Stimulated activated CD8-positive, alpha-beta memory T cell treated with anti-CD3 and anti-CD28 coated beads, Interleukin-7, amount 100 ng/mL, for 48 hours (primary cell): ENCODE measurements around the gene EFCAB14.
"Not testable (repeated sequence)": the region's sequence is repeated elsewhere in the genome, so short reads cannot be mapped to it uniquely, and the experiment has no call there.

Experiments used
- DNase-seq, 2 donors: peaks; one replicate each; pipeline ENCODE4 v3.0.0-alpha.2; 2020; ENCODE audit warnings: low read depth in 1 of 2; ENCODE audit errors: extremely low read depth in 1 of 2

The EFCAB14 gene

DNA sequence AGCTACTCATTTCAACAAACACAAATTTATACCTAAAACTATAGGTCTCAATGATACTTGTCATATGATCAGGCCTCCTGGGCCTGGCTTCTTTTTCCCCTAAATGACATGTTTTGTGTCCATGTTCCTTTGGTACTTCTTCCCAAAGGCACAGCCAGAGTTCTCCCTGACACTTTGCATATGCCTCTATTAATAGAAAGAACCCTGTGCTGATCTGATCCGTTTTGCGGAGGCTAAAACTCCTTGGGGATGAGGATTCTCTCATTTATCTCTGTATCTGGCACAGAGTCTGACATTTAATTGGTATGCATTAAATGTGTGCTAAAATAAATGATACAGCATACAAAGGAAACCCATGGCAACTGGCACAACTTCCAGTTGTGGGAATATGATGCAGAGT is 62.3 kb downstream of the EFCAB14 start:
- no peak for DNase-seq

DNA sequence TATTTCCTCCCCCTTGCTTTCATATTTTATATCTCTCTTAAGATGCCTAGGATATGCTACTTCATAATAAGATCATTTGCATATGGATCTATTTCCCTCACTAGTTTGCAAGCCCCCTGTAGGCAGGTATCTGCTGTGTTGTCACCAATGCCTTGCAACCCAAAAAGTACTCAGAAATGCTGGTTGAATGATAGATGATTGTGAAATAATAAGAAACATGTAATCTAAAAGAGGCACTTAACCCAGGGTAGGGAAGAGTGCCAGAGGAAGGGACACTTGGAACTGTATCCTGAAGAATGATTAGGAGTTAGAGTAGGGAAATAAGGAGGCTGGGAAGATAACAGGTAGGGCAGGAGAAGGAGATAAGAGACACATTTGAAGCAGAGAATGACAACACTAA is 63.1 kb downstream of the EFCAB14 start:
- DNase-seq, result no peak

DNA sequence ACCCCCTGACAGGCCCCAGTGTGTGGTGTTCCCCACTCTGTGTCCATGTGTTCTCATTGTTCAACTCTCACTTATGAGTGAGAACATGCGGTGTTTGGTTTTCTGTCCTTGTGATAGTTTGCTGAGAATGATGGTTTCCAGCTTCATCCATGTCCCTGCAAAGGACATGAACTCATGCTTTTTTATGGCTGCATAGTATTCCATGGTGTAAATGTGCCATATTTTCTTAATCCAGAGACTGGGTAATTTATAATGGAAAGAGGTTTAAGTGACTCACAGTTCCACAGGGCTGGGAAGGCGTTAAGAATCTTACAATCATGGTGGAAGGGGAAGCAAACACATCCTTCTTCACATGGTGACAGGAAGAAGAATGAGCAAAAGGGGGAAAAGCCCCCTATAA is 64.2 kb downstream of the EFCAB14 start:
- DNase-seq, result not testable (repeated sequence)

DNA sequence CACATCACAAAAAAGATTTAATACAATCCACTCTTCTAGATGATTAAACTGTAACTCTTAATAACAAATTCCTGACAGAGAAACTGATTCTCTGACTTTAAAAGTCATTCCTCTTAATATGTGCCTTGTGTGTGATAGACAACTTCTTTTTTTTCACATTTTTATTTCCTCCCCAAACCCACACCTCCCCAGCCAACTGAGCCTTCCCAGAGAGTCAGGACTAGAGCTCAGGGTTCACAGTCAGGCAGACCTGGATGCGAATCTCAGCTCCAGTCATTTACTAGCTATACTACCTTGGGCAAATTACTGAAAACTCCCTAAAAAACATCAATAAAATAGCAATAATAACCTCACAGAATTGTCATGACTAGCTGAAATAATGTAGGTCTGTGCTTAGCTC is 64.9 kb downstream of the EFCAB14 start:
- no peak for DNase-seq

DNA sequence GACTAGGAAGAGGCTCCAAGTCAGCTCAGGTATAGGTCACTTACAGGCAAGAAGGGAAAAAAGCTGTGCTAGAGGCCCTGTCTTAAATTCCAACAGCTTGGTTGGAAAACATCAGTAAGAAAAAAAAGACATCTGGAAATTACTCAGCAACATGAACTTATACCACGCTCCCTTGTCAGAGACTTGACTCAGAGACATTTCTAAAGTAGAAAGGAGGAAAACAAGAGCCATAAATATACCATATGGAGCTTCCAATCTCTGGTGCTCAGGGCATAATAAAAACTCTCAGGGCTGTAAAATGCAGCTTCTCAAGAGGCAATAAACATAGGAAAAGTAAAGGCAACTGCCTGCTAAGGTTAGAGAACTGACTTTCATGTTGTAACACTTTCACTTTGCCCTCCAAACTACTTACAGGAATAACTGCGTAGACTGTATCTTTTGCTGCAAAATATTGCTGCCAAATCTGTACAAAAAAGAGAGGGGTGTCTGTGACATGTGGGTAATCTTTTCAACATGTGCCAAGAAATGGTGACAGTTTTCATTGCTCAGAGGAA is 65.4 kb downstream of the EFCAB14 start:
- no peak for DNase-seq

DNA sequence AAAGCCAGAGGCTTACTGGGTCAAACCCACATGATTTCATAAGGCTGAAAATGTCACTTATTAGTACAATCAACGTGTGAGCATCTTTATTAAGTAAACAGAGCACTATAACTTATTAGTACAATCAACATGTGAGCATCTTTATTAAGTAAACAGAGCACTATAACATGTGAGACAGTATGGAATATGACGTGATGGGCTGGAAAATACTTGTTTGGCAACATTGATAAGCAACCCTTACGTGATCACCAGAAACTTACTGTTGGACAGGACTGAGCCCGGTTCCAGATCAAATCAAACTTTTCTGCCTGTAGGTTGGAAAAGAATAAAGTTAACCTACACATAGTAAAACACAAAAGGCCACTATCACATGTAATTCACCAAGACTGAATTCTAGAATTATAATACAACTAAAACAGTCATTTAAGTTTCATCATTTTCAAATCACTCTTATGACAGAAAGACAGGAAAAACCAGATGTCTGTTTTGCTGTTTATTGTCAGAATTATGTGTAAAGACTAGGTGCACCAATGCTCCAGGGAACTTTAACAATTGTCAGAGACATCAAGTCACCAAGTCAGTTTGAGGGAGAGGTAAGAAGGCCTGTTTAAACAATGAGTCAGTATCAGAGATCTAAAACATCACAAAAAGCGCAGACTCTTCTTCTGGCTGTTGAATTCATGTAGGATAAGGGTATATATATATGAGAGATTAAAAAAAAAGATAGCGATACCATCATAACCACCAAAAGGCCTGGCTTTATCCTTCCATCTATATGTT is 66.4 kb downstream of the EFCAB14 start:
- no peak for DNase-seq

DNA sequence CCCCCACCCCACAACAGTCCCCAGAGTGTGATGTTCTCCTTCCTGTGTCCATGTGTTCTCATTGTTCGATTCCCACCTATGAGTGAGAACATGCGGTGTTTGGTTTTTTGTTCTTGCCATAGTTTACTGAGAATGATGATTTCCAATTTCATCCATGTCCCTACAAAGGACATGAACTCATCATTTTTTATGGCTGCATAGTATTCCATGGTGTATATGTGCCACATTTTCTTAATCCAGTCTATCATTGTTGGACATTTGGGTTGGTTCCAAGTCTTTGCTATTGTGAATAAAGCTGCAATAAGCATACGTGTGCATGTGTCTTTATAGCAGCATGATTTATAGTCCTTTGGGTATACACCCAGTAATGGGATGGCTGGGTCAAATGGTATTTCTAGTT is 67.8 kb downstream of the EFCAB14 start:
- not testable (repeated sequence) for DNase-seq

DNA sequence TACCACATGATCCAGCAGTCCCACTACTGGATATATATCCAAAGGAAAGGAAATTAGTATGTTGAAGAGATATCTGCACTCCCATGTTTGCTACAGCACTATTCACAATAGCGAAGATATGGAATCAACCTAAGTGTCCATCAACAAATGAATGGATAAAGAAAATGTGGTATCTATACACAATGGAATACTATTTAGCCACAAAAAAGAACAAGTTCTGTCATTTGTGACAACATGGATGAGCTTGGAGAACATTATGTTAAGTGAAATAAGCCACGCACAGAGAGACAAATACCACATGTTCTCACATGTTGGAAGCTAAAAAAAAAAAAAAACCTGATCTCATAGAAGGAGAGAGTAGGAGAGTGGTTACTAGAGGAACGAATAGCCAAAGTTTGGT is 68.4 kb downstream of the EFCAB14 start:
- no peak for DNase-seq

DNA sequence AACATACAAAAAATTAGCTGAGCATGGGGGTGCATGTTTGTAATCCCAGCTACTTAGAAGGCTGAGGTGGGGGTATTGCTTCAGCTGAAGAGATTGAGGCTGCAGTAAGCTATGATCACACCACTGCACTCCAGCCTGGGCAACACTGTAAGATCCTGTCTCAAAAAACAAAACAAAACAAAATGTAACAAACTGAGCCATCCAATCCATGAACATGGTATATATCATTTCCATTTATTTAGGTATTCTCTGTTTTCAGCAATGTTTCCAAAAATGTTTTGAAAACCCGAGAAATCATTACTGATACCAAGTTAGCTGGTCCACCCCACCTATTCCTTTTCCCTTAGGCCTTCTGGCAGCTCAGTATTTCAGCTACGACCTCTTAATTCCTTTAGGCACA is 69.2 kb downstream of the EFCAB14 start:
- DNase-seq, result no peak

DNA sequence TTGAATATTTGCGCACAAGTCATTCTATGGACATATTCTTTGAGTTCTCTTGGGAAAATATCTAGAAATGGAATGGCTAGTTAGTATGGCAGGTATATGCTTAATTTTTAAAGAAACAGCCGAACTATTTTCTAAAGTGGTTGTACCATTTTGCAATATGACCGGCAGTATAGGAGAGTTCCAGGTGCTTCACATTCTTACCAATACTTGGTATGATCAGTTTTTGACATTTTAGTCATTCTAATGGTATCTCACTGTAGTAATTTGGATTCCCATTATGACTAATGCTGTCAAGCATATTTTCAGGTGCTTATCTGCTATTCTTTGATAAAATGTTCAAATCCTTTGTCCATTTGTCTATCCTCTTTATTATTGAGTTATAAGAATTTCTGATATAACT is 71.3 kb downstream of the EFCAB14 start:
- no peak for DNase-seq

DNA sequence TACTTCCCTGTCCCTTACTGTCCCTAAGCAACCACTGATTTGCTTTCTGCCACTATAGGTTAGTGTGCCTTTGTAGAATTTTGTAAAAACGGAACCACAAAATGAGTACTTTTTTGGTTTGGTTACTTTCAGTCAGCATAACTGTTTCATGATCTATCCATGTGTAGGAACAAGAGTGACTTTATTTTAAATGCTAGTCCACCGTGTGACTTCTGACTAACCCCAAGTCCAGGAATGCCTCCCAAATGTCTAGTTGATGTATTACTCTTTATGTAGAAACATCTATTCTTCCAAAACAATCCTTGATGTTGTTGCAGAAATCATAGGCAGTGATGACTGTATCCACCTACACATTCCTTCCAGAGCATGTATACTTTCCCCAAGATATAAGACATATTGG is 72.1 kb downstream of the EFCAB14 start:
- DNase-seq, result no peak

DNA sequence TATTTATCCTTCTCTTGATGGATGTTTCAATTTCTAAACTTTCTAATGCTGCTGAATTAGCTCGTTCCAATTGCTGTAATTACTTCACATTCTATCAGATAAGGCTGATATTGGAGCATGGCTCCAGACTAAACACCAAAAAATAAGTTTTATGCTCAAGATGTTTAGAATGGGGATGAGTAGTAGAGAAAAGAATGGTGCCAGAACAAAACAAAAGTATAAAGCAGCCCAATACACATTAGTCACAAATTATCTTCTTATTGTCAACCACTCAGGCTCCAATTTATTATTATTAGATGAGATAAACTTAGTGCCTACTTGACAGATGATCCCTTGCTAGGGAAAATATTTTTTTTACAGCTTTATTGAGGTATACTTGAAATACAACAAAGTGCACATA is 72.6 kb downstream of the EFCAB14 start:
- no peak for DNase-seq

DNA sequence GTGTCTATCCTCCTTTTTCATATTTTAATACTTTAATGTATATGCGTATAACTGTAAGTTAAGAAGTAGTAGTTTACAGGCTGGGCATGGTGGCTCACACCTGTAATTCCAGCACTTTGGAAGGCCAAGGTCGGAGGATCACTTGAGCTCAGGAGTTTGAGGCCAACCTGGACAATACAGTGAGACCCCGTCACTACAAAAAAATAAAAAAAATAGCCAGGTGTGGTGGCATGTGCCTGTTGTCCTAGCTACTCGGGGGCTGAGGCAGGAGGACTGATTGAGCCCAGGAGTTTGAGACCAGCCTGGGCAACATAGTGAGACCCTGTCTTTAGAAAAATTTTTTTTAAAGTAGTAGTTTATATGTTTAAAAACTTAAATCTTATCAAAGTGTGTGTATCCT is 73.1 kb downstream of the EFCAB14 start:
- no peak for DNase-seq

DNA sequence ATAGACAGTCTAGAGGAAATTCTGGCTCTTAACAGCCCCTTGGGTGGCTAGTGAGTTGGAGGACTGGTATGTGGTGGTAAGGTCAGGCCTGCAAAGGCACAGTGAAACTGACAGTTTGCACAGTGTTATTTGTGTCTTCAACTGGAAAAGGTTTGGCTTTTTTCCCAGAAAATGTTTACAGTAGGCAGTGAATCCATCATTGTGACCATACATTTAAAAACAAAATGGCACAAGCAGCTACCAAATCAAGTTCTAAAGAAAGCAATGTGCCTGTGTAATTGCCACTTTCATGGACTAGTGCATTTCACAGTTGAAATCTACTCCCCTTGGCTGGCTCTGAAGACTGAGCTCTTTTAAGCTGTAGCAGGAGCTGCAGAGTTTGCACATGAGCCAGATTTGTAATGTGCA is 75.5 kb downstream of the EFCAB14 start:
- no peak for DNase-seq

DNA sequence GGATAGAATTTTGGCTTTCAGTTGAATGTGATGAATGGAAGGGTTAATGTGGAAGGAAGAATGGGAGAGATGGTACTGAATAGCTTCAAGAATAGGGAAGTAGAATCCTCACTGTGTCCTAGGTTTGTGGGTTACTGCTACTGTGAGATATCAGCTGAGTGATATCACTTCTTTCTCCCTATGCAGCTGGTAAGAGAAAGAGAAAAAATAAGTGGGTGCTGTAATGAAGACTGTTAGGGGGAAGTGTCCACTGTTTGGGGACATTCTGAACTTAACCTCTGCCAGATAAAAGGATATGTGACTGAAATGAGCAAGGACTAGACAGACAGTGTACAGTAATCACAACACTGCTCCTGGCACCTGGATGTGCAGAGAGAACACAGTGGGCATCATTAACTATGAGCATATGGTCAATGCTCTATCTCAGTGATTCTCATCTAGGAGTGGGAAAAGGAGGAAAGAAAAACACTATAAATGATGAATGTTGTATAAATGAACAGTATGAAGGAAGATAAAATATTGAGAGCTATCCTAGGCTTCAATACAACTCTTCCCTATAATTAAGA is 76.7 kb downstream of the EFCAB14 start:
- DNase-seq, result no peak

DNA sequence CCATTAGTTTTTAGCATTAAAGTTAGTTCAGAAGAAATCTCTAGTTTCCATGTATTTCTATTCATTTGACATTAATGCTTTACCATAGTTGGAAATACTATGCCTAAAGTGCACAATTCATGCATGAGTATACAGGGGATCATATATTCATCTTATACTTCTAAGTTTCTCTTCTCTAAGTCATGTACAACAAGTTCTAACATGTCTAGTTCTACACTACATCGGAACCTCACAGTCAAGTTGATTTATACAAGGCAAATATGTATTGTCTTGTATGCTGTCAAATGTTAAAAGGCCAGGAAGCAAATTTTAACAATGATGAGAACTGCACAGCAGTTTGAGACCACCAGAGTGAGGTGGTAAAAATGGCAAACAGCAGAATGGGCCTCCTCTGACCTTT is 79.4 kb downstream of the EFCAB14 start:
- DNase-seq, result no peak

DNA sequence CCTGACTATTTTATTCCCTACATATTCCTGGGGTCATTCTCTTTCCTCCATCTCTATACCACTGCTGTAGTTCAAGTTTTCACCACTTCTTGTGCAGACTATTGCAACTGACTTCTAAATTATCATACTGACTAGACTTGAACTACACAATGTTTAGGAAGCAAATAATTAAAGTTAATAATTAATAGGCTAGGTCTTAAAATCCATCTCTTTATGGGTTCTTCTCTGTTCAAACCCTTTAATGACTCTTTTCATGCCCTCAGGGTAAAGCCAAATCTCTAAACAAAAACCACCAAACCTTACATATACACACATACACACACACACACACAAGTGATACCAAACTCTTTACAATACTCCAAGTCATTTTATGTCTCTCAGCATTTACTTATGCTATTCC is 80.0 kb downstream of the EFCAB14 start:
- no peak for DNase-seq

DNA sequence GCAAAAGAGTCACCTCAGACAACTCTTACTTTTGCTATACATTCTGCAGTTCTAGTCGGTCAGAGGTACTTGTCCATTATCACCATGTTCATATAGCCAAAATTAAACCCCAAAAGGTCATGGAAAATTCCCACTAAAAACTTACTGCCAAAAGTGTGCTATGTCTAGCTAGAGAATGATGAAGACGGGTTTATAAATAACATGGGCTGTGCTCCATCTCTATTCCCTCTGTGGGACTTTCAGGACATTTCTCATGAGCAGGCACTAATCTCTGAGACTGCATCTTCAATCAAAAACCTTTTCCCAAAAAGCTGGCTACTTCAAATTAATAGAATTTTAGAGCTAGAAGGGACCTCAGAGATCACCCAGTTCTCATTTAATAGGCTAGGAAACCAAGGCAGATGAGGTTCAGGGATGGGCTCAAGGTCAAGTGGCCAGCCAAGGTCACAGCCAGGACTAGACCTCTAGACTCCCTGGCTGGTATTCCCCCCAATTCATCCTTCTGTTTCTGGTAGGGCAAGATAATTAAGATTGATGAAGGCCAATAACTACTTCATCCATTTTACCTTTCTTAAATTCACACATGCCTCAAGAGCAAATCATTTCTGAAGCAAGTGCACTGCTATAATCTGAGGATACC is 81.3 kb downstream of the EFCAB14 start:
- no peak for DNase-seq

DNA sequence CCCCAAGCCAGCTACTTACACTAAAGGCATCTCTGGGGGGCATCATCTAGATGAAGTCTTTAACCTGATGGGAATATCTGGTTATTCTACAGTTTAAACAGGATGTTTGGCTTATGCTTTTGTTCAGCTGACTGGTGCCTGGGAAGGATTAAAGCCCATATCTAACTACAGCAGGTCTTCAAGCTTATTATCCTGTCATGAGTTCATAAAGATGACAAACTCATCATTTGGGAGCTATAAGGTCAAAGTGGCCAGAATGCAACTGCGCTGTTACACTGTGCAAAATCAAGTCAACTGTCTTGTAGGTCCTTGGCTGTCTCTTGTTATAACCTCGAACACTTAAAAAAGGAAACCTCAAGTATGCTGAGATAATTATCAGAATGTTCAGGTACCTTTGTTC is 83.7 kb downstream of the EFCAB14 start:
- no peak for DNase-seq

DNA sequence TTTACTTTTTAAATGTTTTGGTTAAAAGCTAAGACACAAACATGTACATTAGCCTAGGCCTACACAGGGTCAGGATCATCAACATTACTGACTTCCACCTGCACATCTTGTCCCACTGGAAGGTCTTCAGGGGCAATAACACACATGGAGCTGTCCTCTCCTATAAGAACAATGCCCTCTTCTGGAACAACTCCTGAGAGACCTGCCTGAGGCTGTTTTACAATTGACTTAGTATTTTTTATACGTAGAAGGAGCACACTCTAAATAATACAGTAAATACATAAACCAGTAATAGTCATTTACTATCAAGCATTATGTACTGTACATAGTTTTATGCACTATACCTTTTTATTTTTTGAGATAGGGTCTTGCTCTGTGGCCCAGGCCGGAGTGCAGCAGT is 88.2 kb downstream of the EFCAB14 start:
- DNase-seq, result no peak
